ENCODE measurements around the gene KDM5A.
"Not testable (repeated sequence)": the region's sequence is repeated elsewhere in the genome, so short reads cannot be mapped to it uniquely, and the experiment has no call there.

Gene KDM5A

DNA sequence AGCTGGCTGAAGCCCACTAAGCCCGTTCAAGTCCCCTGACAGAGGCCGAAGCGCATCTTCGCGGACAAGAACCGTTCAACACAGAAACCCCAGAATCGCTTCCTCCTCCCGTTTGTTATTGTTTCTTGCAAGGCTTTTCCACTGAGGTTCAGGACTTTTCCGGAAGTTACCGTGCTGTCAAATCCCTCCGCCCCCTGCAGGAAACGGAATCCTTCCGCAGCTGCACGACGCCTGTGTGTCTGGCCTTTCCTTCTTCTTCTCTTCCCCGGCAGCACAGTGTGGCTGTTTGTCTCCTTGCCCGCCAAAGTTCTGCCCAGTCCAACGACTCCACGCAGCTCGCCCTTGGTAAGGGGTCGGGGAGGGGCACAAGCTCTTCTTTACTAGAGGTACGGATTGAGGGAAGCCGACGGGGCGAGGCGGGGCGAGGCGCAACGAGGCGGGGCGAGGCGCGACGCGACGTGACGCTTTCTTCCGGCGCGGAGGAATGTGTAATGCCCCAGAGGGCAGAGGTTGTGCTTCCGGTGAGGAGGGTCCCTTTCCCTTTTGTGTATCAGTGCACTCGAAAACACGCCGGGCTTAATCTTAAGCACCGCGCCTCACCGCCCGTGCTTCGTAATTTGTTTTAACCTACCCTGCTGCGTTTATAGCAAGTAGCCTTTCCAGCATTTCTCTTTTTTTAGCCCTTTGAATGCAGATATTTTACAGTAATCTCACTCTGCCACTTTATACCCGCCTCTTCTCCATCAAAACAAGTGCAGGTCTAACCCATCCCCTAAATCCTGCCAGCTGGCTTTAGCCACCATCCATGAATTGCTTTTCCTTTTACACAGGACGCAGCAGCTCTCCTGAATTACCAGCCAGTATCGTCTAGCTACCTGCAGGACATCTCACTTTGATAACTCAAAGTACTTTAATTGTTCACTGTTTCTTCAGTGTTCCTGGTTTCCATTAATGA lies at the start of gene KDM5A:
TSS of gene KDM5A (minus strand) at position 179 of the 955 bp plus-strand sequence. CDS start 229 bp downstream, outside the sequence.
- peak; percentile 92 for DNase-seq

DNA sequence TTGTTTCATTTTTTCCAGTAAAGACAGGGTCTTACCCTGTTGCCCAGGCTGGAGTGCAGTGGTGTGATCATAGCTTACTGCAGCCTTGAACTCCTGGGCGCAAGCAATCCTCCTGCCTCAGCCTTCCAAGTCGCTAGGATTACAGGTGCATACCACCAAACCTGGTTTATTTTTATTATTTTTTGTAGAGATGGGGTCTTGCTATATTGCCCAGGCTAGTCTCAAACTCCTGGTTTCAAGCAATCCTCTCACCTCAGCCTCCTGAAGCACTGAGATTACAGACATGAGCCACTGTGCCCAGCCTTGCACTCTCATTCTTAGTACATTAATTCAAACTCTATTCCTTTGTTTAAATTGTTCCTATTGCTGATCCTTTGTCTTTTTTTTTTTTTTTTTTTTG lies 46.6 kb upstream of the KDM5A start:
- not testable (repeated sequence) for DNase-seq

DNA sequence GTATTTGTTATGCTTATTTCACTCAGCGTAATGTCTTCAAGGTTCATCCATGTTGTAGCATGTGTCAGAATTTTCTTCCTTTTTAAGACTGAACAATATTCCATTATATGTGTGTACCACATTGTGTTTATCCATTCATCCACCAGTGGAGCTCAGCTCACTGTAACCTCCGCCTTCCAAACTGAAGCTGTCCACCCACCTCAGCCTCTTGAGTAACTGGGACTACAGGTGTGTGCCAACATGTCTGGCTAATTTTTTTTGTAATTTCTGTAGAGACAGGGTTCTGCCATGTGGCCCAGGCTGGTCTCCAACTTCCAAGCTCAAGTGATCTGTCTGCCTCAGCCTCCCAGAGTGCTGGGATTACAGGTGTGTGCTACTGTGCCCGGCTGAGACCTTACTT lies 33.4 kb upstream of the KDM5A start:
- DNase-seq: no peak

DNA sequence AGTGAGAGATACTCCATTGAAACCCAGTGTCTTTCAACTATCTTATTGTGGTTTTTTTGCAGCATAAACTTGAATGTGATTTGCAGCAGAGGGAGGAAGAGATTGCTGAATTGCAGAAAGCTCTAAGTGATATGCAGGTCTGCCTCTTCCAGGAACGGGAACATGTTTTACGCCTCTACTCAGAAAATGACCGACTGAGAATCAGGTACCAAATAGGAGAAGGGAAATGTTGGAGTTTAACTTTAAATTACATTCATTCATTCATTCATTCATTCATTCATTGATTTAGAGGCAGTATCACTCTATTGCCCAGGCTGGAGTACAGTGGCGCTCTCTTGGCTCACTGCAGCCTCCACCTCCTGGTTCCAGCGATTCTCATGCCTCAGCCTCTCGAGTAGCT lies 29.3 kb upstream of the KDM5A start:
- DNase-seq: no peak

DNA sequence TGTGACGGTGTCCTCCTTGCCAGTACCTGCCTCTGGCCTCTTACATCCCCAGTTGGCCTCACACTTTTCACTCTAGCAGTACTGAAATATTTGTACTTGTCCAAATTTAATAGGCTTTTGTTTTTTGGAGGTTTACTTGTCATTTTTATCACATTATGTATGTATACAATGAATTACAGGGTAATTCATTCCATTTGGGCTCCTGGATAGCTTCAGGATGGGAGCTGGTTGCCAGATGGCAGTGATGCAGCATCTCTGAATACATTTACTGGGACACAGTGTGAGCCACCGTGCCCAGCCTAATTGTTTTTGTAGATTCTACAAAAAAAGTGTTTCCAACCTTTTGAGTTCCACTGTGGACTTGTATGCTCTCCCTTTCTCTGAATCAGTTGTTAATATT lies 25.7 kb upstream of the KDM5A start:
- no peak for DNase-seq

DNA sequence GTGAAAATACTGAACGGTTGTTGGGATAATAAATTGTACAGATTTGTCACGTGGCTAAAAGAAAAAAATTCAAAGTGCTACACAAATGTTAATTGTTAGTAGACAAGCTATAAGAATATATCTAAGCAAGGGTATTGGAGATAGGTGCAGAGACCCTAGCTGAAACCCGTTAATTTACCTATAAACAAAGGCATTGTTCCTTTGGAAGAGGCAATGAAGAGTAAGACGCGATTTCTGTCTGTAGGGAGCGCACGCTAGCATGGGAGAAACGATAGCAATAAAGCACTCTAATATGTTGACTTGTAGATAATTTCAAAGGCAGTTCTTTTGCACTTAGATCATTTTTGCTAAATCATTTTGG lies 12.9 kb upstream of the KDM5A start:
- peak; percentile 40 for DNase-seq

DNA sequence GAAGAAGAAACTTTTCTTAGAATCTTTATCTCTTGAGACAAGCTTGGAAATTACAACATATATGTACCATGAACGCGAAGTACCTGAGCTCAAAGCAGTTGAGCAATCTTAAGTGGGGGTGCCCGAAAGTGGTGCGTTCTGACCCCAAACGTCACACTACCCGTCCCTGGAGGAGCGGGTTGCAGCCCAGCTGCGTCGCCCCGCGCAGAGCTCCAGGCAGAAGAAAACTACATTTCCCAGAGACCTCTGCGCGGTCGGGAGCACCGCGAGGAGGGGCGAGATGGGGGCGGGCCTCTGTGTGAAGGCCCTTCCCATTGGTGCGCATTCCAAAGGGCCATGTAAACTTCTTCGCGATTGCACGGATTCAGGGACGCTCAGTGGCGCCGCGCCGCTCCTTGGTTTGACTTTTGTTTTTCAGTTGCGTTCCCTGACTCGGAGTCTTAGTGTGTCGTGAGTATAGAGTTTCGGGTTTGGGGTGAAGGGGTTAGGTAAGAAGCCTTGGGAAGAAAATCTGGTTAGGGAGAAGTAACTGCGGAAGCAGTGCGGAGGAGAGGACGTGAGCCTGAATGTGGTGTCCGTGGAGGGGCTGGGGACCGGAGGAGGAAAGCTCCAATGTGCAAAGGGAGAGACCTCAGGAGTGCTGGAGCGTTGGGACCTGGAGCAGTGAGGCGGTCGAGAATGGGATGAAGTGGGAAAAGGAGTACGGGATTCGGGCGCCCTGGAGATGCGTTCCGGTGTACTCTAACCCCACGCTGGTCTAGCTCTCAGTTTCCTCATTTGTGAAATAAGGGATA lies 12.3 kb upstream of the KDM5A start, which contains the start of gene CCDC77:
TSS of gene CCDC77 (plus strand) at position 410 of the 794 bp plus-strand sequence. CDS start 7,740 bp downstream, outside the sequence.
- peak; percentile 93 for DNase-seq

DNA sequence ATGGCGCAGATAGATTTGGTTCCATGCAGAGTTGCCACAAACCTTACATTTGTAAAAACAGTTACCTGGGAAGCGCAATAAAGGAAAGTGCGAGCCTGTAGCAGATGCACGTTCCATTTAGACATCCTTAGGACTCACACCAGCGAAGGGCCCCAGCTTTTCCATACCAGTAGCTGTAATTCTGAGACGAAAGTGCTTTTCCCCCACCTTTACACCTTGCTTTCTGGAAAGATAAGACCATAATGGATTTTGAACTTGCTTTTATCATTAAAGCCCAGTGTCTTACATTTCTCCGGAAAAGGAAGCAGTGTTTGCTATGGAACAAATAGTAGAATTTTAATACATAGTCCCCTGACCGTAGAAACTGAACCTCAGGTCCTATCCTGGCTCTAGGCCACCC lies 11.7 kb upstream of the KDM5A start:
- no peak for DNase-seq

DNA sequence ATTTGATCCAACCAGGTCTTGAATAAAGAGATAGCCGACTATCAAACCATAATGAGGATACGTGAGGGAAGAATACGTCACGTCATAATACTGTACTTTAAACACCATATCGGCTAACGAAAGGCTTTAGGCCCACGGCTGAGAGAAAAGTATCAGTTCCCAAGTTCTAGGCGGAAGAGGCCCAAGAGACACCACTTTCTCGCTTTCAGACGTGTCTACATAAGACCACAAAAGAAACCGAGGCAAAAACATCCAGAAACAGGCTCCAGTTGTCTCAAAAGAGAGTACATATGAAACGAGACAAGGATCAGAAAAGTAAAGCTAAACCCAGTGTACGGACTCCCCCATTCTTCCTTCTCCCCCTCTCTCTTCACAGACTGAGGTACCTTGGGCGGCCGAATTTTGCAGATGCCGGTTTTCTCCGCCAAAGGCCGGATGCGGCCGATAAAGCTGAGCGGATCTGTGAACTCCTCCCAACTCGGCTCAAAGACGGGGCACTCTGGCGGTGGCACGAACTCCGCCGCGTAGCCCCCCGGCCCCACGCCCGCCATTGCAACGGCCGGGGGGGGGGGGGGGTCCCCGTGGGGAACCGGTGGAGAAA lies 479 bp downstream of the KDM5A start:
- DNase-seq: peak; percentile 36

DNA sequence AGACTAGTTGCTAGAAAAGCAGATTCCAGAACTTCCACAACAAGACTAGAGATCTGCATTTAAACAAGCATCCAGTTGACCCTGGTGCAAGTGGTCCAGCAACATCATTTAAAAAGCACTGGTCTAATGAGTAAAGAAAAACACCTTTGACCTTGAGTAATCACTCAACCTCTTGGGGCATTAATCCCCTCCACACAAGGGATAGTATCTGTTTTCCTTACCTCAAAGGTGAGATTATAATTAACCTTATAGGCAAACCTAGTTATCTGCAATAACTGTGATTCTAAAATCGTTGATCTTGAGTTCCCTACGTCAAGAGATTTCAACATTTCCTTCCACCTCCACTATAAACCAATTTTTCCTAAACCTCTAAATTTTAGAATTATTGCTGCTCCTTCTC lies 1.1 kb downstream of the KDM5A start:
- no peak for DNase-seq

DNA sequence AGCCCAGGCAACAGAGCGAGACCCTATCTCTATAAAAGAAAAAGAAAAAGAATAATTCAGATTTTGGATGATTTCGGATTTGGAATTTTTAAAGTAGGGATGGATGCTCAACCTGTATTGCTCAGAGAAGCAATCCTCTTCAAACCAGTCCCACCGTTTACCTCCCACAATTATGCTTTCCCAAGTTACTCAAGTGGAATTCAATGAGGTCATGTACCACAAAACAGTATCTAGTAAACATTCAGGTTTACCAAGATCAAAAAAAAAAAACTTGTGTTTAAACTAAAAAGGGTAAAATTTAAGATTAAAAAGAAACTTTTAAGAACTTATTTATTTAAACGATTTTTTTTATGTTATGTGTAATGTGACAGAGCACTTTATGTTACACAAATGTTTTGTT lies 2.5 kb downstream of the KDM5A start:
- DNase-seq: peak; percentile 33

DNA sequence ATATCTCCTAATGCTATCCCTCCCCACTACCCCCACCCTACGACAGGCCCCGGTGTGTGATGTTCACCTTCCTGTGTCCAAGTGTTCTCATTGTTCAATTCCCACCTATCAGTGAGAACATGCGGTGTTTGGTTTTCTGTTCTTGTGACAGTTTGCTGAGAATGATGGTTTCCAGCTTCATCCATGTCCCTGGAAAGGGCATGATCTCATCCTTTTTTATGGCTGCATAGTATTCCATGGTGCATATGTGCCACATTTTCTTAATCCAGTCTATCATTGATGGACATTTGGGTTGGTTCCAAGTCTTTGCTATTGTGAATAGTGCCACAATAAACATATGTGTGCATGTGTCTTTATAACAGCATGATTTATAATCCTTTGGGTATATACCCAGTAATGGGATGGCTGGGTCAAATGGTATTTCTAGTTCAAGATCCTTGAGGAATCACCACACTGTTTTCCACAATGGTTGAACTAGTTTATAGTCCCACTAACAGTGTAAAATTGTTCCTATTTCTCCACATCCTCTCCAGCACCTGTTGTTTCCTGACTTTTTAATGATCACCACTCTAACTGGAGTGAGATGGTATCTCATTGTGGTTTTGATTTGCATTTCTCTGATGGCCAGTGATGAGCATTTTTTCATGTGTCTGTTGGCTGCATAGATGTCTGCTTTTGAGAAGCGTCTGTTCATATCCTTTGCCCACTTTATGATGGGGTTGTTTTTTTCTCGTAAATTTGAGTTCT lies 18.2 kb downstream of the KDM5A start:
- DNase-seq: not testable (repeated sequence)

DNA sequence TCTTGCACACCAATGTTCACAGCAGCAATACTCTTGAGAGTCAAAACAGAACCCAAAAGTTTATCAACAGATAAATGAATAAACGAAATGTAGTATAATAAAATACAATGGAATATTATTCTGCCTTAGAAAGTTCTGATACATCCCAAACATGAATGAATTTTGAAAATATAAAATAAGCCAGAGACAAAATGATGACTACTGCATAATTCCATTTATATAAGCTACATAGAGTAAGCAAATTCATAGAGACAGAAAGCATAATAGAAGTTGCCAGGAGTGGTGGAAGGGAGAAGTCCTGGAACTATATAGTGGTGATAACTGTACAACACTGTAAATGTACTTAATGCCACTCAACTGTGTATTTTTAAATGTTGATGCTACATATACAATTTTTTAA lies 21.1 kb downstream of the KDM5A start:
- no peak for DNase-seq

DNA sequence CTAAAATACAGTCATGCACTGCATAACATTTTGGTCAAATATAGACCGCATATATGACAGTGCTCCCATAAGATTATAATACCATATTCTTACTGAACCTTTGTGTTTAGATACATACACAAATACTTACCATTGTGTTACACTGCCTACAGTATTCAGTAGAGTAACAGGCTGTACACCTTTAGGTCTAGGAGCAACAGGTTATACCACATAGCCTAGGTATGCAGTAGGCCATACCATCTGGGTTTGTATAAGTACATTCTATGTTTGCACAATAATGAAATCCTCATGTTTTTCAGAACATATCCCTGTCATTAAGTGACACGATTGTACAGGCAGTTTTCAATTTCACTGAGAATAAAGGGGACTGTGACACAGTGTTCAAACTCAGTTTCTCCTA lies 22.3 kb downstream of the KDM5A start:
- DNase-seq: no peak

DNA sequence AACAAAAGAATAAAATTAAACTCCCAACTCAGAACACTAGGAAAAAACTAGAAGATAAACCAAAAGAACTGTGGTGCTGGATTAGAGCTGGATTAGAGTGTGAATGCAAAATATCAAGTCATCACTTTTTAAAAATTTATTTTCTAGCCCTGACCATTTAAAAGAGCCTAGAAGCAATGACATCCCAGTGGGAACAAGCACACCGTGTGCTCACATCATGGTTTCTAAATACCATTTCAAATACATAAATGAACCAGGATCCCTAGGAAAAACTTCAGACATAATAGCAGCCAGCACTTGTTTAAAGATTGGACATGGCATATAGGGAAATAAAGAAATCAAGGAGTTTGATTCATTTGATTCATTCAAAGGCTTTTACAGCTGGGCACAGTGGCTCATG lies 30.0 kb downstream of the KDM5A start:
- DNase-seq: no peak

DNA sequence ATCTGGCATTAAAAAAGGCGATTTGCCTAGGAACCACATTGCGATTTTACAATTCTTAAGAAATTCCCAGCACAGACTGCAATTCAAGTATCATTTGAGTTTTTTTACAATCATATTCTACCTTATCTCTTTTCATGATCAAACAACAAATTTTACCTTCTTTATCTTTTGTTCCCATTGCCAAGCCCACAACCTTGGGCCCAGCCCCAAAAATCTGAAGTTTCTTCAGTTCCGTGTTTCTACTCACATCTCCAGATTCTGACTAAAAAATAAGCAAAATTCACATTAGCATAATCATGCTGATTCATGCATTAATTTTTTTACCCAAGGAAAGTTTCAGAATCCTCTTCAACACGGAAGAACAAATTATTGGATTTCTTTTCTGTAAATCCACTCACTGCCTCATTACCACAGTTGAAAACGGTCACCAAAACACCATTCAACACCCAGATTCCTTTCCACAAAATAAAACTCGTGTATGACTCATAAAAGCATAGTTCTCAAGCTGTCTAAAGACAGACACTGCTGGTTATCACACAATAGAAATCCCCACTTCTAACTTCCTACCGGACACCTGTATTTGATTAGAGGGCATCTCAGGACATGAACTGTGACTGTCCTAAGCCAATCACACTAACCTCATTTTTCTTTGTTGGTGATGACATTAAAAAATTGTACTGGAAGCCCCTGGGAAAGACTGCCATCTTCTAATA lies 32.7 kb downstream of the KDM5A start:
- peak; percentile 41 for DNase-seq

DNA sequence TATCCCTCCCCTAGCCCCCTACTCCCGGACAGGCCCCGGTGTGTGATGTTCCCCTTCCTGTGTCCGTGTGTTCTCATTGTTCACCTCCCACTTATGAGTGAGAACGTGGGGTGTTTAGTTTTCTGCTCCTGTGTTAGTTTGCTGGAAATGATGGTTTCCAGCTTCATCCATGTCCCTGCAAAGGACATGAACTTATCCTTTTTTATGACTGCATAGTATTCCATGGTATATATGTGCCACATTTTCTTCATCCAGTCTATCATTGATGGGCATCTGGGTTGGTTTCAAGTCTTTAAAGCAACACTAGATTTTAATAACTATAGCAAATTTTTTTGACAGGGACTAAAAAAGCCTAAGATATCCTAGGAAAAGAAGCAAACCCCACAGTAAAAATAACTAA lies 37.9 kb downstream of the KDM5A start:
- DNase-seq: not testable (repeated sequence)

DNA sequence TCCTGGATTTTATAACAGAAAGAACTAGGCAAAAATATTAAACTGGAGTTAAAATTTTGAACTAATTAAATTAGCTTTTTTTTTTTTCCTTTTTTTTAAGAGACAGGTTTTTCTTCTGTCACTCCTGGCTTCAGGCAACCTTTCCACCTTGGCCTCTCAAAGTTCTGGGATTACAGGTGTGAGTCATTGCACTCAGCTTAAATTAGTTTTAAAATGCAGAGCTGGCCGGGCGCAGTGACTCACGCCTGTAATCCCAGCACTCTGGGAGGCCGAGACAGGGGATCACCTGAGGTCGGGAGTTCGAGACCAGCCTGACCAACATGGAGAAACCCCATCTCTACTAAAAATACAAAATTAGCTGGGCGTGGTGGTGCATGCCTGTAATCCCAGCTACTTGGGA lies 39.5 kb downstream of the KDM5A start:
- DNase-seq: not testable (repeated sequence)

DNA sequence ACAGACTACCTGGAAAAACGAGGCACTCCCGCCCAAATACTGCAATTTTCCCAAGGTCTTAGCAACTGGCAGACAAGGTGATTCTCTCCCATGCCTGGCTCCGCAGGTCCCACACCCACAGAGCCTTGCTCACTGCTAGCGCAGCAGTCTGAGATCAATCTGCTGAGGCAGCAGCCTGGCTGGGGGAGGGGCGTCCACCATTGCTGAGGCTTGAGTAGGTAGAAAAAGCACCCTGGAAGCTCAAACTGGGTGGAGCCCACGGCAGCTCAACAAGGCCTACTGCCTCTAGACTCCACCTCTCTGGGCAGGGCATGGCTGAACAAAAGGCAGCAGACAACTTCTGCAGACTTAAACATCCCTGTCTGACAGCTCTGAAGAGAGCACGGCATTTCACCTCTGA lies 46.1 kb downstream of the KDM5A start:
- DNase-seq: not testable (repeated sequence)

DNA sequence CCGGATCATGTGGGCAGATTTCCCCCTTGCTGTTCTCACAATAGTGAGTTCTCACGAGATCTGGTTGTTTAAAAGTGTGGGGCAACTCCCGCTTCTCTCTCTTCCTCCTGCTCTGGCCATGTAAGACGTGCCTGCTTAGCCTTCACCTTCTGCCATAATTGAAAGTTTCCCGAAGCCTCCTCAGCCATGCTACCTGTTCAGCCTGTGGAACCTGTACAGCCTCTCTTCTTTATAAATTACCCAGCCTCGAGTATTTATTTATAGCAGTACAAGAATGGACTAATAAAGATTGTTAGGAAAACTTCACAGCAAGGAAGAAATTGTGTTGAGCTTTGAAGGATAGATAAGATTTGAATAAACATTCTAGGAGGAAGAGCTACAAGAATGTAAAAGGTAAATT lies 52.1 kb downstream of the KDM5A start:
- no peak for DNase-seq

DNA sequence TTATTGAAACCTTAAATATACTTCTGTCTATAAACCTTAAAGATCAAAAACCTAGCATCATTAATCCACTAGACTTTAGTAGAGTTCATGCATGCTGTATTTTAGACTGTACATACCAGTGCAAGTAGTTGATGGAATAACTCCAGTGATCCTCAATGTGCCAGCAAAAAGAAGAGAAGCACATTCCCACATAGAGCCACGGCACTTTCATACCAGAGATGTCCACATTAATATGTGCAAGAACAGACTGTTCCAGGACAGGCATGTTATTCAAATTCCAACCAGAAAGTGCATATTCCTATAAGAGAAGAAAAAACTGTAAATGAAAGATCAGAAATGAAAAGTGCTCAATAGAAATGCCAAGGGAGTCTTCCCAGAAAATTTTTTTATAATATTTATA lies 55.0 kb downstream of the KDM5A start:
- DNase-seq: no peak
